Rectal smooth muscle tissue (tissue), 1 donor: ENCODE measurements around the gene SEC61B.
"Not testable (repeated sequence)": the region's sequence is repeated elsewhere in the genome, so short reads cannot be mapped to it uniquely, and the experiment has no call there.

Experiments
- H3K27ac ChIP-seq: one replicate; pipeline ENCODE4 v1.7.0; 2013; ENCODE audit warnings: low read depth, low read length, inconsistent platforms
- H3K27me3 ChIP-seq: one replicate; pipeline ENCODE4 v1.7.0; 2013; ENCODE audit warnings: low read length; ENCODE audit not compliant: control insufficient read depth, insufficient read depth
- H3K36me3 ChIP-seq: one replicate; pipeline ENCODE4 v1.7.0; 2013; ENCODE audit warnings: low read length; ENCODE audit not compliant: control insufficient read depth, insufficient read depth
- H3K4me1 ChIP-seq: one replicate; pipeline ENCODE4 v1.7.0; 2013; ENCODE audit warnings: low read length; ENCODE audit not compliant: control insufficient read depth, insufficient read depth
- H3K4me3 ChIP-seq: one replicate; pipeline ENCODE4 v1.7.0; 2013; ENCODE audit warnings: low read length
- H3K9ac ChIP-seq: one replicate; pipeline ENCODE4 v1.7.0; 2013; ENCODE audit warnings: low read length

The SEC61B gene

GRCh38 chr9:99184110-99184474 is 38.0 kb upstream of the SEC61B start:
- Histone ChIP-seq H3K27me3 (no peaks in the 10 kb centered on the region), H3K36me3 (no peaks in the 10 kb centered on the region), H3K9ac (no peak overlapping the region), H3K4me3 (no peak overlapping the region), H3K27ac (no peak overlapping the region), H3K4me1 (no peaks in the 10 kb centered on the region)

GRCh38 chr9:99184475-99185347 is 37.4 kb upstream of the SEC61B start:
- Histone ChIP-seq H3K36me3 (no peaks in the 10 kb centered on the region), H3K9ac (no peak overlapping the region), H3K27ac (no peak overlapping the region), H3K4me3 (peak overlapping the region; percentile 50), H3K4me1 (no peaks in the 10 kb centered on the region), H3K27me3 (no peaks in the 10 kb centered on the region)

- no peaks in the 10 kb centered on the region for H3K4me1 ChIP-seq
- H3K27me3 ChIP-seq = no peaks in the 10 kb centered on the region
- no peaks in the 10 kb centered on the region for H3K36me3 ChIP-seq
- H3K4me3 ChIP-seq = no peak overlapping the region
- H3K27ac ChIP-seq = no peak overlapping the region
- no peak overlapping the region for H3K9ac ChIP-seq
Observed at GRCh38 chr9:99185348-99185632, 36.8 kb upstream of the SEC61B start.

GRCh38 chr9:99185934-99186333 is 36.1 kb upstream of the SEC61B start:
- Histone ChIP-seq H3K27me3 (no peaks in the 10 kb centered on the region), H3K4me1 (no peaks in the 10 kb centered on the region), H3K27ac (no peak overlapping the region), H3K36me3 (no peaks in the 10 kb centered on the region), H3K4me3 (no peak overlapping the region), H3K9ac (no peak overlapping the region)

GRCh38 chr9:99187311-99187710 is 34.8 kb upstream of the SEC61B start:
- Histone ChIP-seq H3K27me3 (no peaks in the 10 kb centered on the region), H3K4me3 (no peak overlapping the region), H3K4me1 (no peaks in the 10 kb centered on the region), H3K36me3 (no peaks in the 10 kb centered on the region), H3K27ac (no peak overlapping the region), H3K9ac (no peak overlapping the region)

- H3K9ac ChIP-seq = no peak overlapping the region
- H3K4me1 ChIP-seq = no peaks in the 10 kb centered on the region
- no peak overlapping the region for H3K4me3 ChIP-seq
- no peaks in the 10 kb centered on the region for H3K36me3 ChIP-seq
- no peaks in the 10 kb centered on the region for H3K27me3 ChIP-seq
- H3K27ac ChIP-seq = no peak overlapping the region
Observed at GRCh38 chr9:99189186-99189585, 32.9 kb upstream of the SEC61B start.

GRCh38 chr9:99189887-99190596 is 32.0 kb upstream of the SEC61B start:
- Histone ChIP-seq H3K9ac (no peak overlapping the region), H3K27ac (no peak overlapping the region)

GRCh38 chr9:99190597-99191283 is 31.3 kb upstream of the SEC61B start:
- Histone ChIP-seq H3K4me1 (no peaks in the 10 kb centered on the region), H3K27ac (no peak overlapping the region), H3K9ac (no peak overlapping the region), H3K27me3 (no peaks in the 10 kb centered on the region), H3K36me3 (no peaks in the 10 kb centered on the region), H3K4me3 (no peak overlapping the region)

More at GRCh38 chr9:99189887-99190596, 32.0 kb upstream of the SEC61B start:
- no peaks in the 10 kb centered on the region for H3K4me1 ChIP-seq
- no peaks in the 10 kb centered on the region for H3K36me3 ChIP-seq
- no peak overlapping the region for H3K4me3 ChIP-seq
- no peaks in the 10 kb centered on the region for H3K27me3 ChIP-seq

- Histone ChIP-seq H3K36me3 (no peaks in the 10 kb centered on the region), H3K4me3 (no peak overlapping the region), H3K27me3 (no peaks in the 10 kb centered on the region), H3K4me1 (no peaks in the 10 kb centered on the region), H3K27ac (no peak overlapping the region), H3K9ac (no peak overlapping the region)
Observed at GRCh38 chr9:99192786-99193465, 29.2 kb upstream of the SEC61B start.

GRCh38 chr9:99193466-99193821 is 28.6 kb upstream of the SEC61B start:
- Histone ChIP-seq H3K4me1 (no peaks in the 10 kb centered on the region), H3K4me3 (no peak overlapping the region), H3K9ac (no peak overlapping the region), H3K27ac (no peak overlapping the region), H3K36me3 (no peaks in the 10 kb centered on the region), H3K27me3 (no peaks in the 10 kb centered on the region)

- H3K36me3 ChIP-seq, H3K27ac ChIP-seq, H3K27me3 ChIP-seq, H3K4me3 ChIP-seq, H3K9ac ChIP-seq, H3K4me1 ChIP-seq: not testable (repeated sequence)
Observed at GRCh38 chr9:99196484-99196883, 25.6 kb upstream of the SEC61B start.

- Histone ChIP-seq H3K36me3 (no peaks in the 10 kb centered on the region), H3K4me3 (no peak overlapping the region), H3K4me1 (no peaks in the 10 kb centered on the region), H3K9ac (no peak overlapping the region), H3K27ac (no peak overlapping the region), H3K27me3 (no peaks in the 10 kb centered on the region)
Observed at GRCh38 chr9:99197124-99197630, 24.9 kb upstream of the SEC61B start.
